ENCODE data around the gene RP2. TPM values are rescaled to one million over a fixed set of nuclear protein-coding genes. Genes with fewer than 3 reads are reported as not detected.

RP2 gene
- 8.9 and 12.2 TPM in 2 replicates for total RNA-seq (2014; rRNA removed; shearing (Covaris generic))

DNA sequence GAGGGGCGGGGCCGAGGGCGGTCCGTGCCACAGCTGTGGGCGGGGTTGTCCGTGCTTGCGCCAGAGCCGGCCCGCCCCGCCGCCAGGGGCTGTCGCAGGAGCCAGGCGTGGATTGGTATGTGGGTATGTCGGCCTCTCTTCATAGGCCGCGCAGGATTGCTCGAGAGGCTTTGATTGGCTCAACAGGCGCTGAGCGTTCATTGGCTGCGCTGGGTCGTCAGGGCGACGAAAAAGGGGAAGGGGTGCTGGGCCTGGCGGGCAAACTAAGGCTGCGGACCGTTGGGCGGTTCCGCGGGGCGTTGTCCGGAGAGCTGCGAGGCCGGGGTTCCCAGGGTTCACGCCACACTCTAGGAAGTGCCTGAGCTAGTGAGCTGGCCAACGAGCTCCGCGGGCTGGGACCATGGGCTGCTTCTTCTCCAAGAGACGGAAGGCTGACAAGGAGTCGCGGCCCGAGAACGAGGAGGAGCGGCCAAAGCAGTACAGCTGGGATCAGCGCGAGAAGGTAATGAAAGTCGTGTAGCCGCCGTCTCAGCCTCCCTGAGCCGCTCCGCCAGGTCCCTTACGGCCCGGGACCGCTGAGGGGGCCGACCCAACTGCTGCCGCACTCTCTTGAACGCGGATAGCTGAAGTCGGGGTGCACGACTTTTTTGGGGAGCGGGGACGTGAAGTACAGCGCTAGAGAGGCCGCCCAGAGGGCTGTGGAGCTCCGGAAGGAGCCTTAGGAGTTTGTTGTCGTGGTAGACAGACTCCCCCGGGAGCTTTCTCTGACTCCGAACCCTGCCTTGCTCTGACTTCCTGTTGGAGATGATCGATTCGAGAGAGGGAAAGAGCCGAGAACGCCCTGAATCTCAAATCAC lies at the start of gene RP2:
Gene RP2, plus strand, starts transcription at position 343 of the 857 bp plus-strand sequence. Its CDS starts 58 bp downstream, at position 401.
- peak; percentile 93 for DNase-seq (ENCODE audit: low spot score)

DNA sequence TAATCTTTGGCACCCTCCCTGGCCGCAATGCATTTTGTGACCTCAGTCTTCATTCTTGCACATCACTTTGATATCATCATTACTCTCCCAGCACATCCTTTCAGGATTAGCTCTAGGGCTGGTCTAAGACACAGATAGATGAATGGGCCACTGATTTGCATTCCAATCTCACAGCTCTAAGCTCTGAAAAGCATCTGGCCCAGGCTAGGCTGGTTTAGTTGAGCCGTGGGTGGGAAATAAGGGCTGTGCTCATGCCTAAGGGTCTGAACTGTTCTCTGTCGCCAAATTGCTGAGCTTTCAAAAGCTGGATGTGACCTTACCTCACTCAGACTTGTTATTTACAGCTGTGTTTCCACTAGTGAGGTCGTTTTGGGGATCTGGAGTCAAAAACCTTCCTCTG lies 47.9 kb upstream of the RP2 start:
- DNase-seq (ENCODE audit: low spot score): no peak

DNA sequence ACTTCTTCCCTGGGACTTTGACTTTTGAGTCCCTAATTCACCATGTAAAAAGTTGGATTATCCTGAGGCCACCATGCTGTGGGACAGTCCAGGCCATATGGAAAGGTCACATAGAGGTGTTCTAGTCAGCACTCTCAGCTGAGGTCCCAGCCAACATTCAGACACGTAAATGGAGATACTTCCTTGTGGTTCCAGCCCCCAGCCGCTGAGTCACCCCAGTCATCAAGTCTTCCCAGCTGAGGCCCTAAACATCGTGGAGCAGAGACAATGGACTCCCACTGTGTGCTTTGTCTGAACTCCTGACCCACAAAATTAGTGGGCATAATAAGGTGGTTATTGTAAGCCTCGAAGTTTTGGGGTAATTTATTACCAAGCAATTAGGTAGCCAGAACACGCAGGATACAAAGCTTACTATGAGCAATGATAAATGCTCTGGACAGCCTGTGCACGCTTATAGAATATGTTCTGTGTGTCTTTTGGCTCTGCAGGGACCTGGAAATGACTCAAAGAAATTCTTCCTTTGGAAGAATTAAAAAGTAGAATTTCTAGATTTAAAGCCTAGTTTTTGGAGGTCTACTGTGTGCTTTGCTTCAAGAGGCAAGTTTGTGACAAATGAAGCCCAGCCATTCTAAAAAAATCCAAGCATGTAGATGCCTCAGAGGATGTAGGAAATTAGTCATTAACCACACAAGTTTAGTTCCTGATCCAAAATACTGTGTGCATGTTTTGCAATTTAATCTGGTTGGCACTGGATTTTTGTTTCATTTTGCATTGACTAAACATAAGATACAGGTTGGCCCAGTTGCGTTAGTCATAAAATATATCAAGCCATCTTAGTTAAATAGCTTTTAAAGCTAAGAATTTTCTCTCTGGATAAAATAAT lies 44.7 kb upstream of the RP2 start:
- DNase-seq (ENCODE audit: low spot score): peak; percentile 82

DNA sequence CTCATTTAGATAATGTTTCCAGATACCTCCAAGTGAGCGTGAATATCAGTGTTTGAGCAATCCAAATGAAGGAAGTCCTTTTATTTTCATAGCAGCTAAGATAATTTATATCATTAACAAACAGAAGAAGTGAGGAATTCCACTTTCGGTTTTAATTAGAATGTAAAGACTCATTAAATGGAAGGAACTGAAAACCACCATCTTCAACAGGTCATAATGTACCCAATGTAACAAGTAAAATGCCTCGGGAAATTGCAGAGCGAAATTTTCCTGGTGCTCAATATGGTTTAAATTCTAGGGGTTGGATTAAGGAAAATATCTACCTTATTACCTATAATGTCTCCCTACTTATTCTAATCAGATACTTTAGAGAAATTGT lies 44.0 kb upstream of the RP2 start:
- peak; percentile 66 for DNase-seq (ENCODE audit: low spot score)

DNA sequence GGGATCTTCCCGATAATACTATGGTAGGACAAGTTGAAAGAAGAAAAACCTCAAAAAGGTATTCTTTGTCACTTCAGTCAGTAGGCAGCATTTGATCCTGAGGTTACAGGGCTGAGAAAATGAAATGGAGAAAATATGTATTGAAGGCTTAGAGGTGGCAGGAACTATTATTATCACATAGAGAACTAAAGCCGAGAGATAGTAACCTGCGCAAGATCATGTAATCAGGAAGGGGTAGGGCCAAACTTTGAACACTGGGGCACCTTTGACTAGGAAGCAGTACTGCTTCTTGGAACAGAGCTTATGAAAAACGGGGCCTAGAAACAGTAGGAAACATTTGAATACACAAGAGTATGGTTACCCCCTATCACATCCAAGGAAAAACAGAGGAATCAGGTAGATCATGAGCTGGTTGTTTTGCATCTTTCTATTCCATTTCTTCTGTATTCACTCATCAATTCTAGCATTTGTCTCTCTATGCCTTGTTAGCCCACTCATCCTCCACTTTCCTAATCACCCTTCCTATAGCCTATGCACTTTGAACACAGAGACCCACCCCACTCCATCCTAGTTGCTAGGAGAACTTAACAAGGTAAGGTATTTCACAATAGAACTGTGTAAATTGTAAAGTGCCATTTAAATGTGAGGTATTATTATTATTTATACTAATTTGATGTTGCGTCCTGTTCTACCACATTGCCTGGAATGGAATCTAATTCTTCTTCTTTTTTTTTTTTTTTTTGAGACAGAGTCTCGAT lies 43.3 kb upstream of the RP2 start:
- peak; percentile 52 for DNase-seq (ENCODE audit: low spot score)

DNA sequence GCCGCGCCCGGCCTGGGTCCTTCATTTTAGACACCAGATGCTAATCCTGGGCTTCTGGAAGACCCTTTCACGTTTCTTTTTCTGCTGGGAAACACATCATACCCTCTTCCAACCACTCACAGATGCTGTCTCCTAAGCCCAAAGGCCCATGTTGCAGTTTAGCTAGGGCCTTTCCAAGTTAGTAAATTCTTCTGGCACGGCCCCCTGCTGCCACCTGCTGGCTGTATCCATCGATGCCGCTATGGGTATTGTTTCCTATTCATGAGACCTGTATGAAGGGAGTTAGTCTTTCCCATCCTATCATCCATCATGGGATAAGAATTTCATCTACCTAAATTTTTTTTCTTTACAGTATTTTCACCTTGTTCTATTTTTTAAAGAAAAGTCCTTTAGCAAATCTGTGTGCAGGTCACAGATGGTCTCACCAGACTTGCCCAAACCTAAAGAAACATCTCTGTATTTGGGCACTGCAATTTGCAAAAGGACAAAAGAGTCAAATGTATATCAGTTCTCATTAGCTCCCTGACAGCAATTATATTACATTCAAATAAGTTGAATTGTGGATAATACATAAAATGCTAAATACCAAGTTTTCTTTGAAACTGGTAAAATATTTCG lies 40.2 kb upstream of the RP2 start:
- DNase-seq (ENCODE audit: low spot score): peak; percentile 91

DNA sequence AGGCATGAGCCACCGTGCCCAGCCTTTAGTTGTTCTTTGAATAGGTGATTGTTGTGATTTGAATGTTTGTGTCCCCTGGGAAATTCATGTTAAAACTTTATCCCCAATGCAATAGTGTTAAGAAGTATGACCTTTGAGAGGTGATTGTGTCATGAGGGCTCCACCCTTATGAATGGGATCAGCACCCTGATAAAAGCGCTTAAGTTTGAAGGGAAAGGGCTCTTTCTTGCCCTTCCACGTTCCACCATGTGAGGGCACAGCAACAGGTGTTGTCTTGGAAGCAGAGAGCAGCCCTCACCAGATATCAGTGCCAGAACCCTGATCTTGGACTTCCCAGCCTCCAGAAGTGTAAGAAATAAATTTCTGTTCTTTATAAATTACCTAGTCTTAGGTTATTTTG lies 33.7 kb upstream of the RP2 start:
- peak; percentile 64 for DNase-seq (ENCODE audit: low spot score)

DNA sequence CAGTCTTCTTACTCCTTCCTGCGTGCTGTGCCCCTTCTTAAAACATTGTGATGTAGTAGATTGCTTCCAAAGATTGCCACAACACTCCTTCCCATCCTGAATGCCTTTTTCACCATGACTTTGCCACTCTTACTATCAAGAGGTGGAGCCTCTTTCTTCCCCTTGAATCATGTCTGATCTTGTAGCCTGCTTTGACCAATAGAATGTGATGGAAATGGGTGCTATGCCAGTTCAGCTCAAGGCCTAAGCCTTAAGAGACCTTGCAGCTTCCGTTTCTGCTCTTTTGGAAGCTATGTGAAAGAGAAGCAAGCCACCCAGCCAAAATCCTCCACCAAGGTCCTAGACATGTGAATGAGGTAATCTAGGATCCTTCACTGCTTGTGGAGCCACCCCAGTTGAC lies 31.6 kb upstream of the RP2 start:
- DNase-seq (ENCODE audit: low spot score): no peak

DNA sequence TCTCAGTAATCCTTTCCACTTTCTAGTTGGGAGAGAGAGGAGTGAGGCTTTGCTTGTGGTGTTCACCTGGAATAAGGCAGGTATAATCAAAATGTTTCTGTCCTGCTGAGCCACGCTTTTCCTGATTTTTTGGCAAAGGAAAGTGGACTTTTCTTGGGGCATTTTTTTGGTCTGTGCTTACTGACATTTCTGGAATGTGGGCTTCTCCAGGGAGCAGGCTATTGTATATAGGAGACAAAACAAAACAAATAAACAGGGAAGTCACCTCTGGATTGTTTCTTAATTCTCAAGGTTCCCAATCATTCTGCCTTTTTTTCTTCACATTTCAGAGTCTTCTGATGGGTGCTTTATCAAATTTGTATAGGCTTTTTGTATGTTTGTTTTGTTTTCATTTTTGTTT lies 25.7 kb upstream of the RP2 start:
- no peak for DNase-seq (ENCODE audit: low spot score)

DNA sequence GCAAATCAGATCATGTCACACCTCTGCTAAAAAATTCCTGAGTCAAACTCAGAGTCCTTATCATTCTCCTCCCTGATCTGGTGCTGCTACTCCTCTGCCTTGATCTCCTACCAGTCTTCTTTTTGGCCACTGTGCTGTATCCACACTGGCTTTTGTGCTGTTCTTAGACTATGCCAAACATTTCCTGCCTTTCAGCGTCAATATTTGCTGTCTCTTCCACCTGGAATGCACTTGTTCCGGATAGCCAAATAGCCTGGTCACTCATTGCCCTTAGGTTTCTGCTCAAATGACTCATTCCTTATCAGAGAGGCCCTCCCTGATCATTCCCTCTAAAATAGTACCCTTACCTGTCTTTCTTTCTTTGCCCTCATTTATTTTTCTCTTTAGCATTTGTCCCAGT lies 24.4 kb upstream of the RP2 start:
- peak; percentile 43 for DNase-seq (ENCODE audit: low spot score)

DNA sequence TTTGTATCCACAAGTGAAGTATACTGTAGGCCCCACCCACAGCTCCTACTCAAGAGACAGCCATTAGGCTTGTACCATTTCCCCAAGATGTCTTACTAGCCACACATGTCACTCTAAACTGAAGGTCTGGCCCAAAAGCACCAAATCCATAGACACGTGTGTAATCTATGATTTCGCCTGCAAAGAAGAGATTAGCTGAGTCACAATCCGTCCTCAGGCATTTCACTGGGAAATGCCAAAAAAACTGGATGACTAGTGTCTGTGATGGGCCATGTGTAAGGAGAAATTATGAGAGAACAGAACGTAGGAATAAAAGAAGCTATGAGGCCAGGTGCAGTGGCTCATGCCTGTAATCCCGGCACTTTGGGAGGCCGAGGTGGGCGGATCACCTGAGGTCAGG lies 21.9 kb upstream of the RP2 start:
- DNase-seq (ENCODE audit: low spot score): no peak

DNA sequence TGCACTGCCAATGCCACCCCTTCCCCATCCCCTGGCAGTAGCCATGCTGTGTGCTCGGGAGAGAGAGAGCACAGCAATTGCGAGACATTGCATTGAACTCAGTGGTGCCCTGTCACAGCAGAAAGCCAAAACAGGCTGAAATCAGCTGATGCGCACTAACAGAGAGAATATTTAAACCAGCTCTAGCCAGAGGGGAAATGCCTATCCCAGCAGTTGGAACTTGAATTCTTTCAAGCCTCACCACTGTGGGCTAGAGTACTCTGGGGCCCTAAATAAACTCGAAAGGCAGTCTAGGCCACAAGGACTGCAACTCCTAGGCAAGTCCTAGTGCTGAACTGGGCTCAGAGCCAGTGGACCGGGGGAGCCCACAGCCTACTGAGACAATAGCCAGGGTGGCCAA lies 17.7 kb upstream of the RP2 start:
- no peak for DNase-seq (ENCODE audit: low spot score)

DNA sequence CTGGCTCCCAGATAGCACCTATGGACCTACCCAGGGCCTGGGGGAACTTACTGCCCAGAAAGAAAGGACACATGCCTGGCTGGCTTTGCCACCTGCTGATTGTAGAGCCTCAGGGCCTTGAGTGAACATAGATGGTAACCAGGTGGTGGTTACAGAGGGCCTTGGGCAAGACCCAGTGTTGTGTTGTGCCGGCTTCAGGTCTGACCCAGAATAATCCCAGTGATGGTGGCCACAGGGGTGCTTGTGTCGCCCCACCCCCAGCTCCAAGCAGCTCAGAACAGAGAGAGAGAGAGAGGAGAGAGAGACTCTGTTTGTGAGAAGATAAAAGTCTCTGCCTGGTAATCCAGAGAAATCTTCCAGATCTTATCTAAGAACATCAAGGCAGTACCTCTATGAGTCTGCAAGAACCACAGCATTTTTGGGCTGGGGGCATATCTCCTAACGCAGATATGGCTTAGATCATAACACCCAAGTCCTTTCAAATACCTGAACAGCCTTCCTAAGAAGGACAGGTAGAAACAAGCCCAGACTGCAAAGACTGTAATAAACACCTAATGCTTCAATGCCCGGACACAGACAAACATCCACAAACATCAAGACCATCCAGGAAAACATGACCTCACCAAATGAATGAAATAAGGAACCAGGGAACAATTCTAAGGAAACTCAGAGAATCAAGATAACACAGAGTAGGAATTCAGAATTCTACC lies 16.3 kb upstream of the RP2 start:
- DNase-seq (ENCODE audit: low spot score): no peak

DNA sequence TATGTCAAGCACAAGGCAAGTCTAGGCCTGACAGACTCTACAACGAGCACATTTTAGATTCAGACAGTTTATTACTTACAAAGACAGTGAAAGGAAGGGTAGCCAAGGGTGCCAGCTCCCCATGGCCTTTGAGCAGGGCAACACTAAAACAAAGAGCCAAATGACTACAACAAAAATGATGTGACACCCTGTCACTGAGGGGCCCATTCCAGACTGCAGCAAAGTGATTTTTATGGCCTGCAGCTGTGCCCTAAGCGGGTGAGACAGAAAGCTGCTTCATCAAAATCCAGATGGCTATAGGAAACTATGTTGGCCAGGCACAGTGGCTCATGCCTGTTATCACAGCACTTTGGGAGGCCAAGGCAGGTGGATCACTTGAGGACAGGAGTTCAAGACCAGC lies 13.4 kb upstream of the RP2 start:
- DNase-seq (ENCODE audit: low spot score): no peak

DNA sequence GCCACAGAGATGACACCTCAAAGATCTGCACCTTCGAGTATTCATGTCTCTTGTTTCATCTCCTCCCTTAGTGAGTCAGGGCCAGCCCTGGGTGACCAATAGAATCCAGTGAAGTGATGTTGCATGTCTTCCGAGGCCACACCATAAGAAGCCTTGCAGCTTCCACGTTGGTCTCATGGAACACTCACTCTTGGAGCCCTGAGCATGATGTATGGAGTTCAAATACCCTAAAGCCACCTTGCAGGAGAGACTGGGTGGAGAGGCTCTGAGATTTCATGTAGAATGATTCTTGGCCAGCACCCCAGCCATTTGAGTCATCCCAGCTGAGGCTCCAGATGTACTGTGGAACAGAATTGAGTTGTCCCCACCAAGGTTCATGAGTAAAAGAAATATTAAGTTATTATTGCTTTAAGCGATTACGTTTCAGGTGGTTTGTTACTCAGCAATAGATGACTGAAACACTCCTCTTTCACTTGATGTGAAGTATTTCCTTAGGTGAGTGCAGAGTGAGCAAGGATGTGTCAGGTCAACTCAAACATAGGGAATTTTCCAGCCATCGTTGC lies 5.0 kb upstream of the RP2 start:
- no peak for DNase-seq (ENCODE audit: low spot score)

DNA sequence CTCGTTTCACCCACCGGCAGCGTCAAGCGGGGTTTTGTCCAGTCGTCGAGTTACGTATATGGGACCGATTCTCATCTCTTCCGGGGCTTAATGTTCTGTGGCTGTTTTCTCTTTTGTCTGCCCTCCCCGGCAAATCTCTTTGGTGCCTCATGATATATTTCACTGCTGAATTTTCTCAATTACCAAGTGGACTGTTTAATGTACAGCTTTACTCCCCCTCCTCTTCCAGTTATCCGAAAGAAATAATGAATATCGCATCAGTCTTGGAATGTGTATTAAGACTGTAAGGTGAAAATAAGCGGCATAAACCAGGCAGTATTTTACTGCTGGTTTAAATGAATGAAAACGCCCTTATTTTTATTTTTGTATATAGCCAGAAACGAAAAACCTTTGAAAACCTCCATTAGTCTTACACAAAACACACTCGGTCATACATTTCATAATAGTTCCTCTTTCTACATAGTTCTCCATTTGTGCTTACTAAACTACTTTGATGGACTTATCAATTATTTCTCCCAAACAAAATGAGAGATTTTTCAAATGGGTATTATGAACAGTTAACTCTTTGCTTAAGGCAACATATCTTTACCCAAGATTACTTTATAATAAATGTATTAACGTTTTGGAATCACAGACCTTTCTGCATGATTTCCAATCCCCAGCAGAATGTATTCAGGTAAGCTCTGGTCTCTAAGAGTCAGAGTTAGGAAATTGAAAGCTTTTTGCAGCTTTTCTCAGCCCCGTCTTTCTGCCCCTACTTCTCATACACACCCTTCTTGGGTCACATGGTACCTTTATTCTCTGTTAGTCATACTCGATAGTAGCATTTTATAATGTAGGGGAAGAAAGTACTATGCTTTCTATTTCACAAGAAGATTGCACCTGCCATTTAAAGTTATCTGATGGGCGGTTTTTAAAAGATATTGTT lies 979 bp downstream of the RP2 start:
- peak; percentile 32 for DNase-seq (ENCODE audit: low spot score)

DNA sequence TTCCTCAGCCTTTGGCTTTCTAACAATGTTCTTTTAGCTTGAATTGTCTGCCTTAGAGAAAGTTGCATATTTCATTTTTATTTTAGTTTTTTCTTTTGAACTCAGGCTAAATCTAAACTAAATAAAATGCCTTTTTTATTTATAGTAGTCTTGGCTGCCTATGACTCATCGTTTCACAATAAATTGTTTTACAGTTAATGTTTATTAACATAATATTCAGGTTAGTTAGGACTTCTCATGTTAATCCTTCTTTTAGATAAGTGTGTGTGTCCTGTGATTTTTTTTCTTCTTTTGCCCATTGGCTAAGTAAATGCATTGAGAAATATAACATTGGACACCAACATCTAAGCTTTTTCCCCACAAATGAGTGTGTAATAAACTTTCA lies 1.6 kb downstream of the RP2 start:
- DNase-seq (ENCODE audit: low spot score): no peak

DNA sequence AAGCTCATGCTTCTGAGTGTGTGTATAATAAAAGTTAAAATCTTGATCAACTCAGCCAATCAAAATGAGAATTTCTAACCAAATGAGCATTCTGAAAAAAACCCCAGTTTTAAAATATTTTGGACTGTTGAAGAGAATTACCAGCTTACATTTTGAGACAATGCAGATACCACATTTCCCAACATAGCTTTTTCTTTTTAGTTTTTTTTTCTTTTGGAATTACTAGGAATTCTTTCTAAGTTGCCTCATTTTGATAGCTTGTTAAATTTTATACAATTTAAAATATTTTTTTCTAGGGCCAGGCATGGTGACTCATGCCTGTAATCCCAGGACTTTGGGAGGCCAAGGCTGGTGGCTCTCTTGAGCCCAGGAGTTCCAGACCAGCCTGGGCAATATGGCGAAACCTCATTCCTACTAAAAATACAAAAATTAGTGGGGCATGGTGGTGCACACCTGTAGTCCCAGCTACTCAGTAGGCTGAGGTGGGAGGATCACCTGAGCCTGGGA lies 2.2 kb downstream of the RP2 start:
- no peak for DNase-seq (ENCODE audit: low spot score)

DNA sequence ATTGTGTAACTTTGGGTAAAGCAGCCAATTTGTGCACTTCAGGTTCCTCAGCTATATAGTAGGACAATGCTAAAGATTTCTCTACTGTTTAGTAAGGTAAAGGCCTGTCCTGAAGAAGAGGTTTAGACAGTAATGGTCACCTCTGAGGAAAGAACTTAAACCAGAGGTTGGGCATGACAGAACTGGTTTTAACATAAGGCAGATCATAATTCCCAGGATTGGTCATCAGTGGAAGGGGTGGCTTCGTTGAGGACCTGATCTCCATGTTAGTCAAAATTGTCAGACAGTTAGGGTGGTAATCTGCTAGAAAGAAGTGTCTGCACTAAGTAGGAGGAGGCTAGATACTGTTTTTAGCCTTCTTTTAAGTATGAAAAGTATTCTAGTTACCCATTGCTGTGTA lies 4.1 kb downstream of the RP2 start:
- DNase-seq (ENCODE audit: low spot score): no peak
